Neural crest cell (in vitro differentiated cells): ENCODE measurements around the gene CIAO2B. TPM values are rescaled to one million over a fixed set of nuclear protein-coding genes. Genes with fewer than 3 reads are reported as not detected.

ENCODE experiments used
- DNase-seq: peaks from one replicate; pipeline ENCODE4 v3.0.0; 2021; ENCODE audit warnings: low read depth, mixed read lengths, low spot score
- H3K27ac Mint-ChIP-seq: one replicate; pipeline ENCODE4 v1.8.0; 2021; ENCODE audit warnings: mild to moderate bottlenecking, mixed read lengths; ENCODE audit not compliant: unreplicated experiment
- H3K27me3 Mint-ChIP-seq: 2 replicates; pipeline ENCODE4 v1.8.0; 2021; ENCODE audit warnings: low read depth, mild to moderate bottlenecking, mixed read lengths
- H3K36me3 Mint-ChIP-seq: 2 replicates; pipeline ENCODE4 v1.8.0; 2021; ENCODE audit warnings: low read depth, mild to moderate bottlenecking, mixed read lengths
- H3K4me1 Mint-ChIP-seq: 2 replicates; pipeline ENCODE4 v1.8.0; 2021; ENCODE audit warnings: mixed read lengths
- H3K4me3 Mint-ChIP-seq: one replicate; pipeline ENCODE4 v1.8.0; 2021; ENCODE audit warnings: mild to moderate bottlenecking, mixed read lengths
- H3K9me3 Mint-ChIP-seq: 2 replicates; pipeline ENCODE4 v1.8.0; 2021; ENCODE audit warnings: mixed read lengths
- total RNA-seq: library from RNA; stranded (reverse); gene quantifications from 2 replicates; pipeline ENCODE4 v1.2.1, GENCODE V29; 2021
- TF ChIP-seq, protein P1 (sequence below): fragments of 200-600 bp; sonication (generic); conservative IDR thresholded peaks from 2 replicates; pipeline ENCODE4 v1.5.0; 2021; ENCODE audit warnings: antibody characterized with exemption, mild to moderate bottlenecking

CIAO2B gene
- total RNA-seq, 1 donor from 2014 or later = 73.8 TPM

GRCh38 chr16:66923866-66924265 is 10.3 kb downstream of the CIAO2B start:
- peaks cover 7% of the 10 kb centered on the region for H3K4me1 Mint-ChIP-seq
- H3K36me3 Mint-ChIP-seq = no peaks in the 10 kb centered on the region
- no peak overlapping the region for H3K4me3 Mint-ChIP-seq
- H3K27ac Mint-ChIP-seq = no peak overlapping the region
- TF ChIP-seq, protein P1, sequence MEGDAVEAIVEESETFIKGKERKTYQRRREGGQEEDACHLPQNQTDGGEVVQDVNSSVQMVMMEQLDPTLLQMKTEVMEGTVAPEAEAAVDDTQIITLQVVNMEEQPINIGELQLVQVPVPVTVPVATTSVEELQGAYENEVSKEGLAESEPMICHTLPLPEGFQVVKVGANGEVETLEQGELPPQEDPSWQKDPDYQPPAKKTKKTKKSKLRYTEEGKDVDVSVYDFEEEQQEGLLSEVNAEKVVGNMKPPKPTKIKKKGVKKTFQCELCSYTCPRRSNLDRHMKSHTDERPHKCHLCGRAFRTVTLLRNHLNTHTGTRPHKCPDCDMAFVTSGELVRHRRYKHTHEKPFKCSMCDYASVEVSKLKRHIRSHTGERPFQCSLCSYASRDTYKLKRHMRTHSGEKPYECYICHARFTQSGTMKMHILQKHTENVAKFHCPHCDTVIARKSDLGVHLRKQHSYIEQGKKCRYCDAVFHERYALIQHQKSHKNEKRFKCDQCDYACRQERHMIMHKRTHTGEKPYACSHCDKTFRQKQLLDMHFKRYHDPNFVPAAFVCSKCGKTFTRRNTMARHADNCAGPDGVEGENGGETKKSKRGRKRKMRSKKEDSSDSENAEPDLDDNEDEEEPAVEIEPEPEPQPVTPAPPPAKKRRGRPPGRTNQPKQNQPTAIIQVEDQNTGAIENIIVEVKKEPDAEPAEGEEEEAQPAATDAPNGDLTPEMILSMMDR = no peak
- no peak for DNase-seq
- H3K27me3 Mint-ChIP-seq = peaks cover 75% of the 10 kb centered on the region
- no peaks in the 10 kb centered on the region for H3K9me3 Mint-ChIP-seq

DNA sequence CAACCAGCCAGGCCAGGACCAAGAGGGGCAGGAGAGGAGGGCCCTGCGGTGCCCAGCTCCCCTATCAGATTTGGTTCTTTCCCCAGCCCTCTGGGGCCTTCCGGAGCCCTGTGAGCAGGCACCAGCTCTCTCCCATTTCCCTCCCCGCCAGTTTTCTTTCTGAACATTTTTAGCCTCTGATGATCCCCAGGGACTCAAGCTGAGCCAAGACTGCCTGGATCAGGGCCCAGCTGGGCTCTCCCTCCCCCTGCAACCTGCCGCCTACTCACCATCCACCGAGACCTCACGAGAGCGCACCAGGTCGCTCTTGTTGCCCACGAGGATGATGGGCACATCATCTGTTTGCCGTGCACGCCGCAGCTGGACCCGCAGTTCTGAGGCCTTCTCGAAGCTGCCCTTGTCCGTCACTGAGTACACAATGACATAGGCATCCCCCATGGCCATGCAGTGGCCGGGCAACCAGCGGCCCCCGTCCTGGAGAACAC is 10.9 kb downstream of the CIAO2B start:
- H3K4me1 Mint-ChIP-seq = peaks cover 7% of the 10 kb centered on the region
- no peak for DNase-seq

DNA sequence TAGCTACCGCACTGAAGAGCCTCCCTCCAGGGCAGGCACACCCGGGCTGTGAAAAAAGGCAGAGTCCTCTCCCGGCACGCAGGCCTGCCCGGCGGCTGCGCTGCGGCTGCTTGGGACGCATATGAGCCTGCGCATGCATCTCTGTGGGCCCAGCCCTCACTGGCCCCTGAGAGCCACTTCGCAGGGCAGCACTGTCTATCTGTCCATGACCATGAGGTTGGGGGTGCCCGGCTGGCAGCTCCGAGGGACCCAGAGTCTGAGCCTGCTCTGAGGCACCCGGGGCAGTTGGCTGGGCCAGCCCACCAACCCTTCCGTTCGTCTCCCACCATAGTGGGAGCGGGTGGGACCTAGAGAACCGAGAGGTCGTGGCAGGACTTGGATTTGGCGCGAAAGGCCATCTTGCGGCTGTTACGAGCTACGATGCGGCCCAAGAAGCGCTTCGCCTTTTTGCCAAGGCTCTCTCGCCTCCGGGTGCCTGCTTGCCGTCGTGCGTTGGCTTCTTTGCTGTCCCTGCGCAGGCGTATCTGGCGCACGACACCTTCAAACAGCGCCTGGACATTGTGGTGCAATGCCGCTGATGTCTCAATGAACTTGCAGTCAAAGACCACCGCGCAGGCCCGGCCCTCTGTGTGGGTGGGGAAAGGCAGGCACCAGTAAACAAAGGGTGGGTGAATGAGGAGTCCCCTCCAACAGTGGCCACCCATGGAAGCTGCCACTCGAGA is 12.3 kb downstream of the CIAO2B start:
- Mint-ChIP-seq H3K36me3 (no peaks in the 10 kb centered on the region), H3K9me3 (no peaks in the 10 kb centered on the region), H3K27me3 (peaks cover 59% of the 10 kb centered on the region), H3K4me1 (peaks cover 7% of the 10 kb centered on the region), H3K27ac (no peak overlapping the region), H3K4me3 (no peak overlapping the region)
- no peak for DNase-seq
- TF ChIP-seq, protein P1 = no peak

More for the DNA sequence above, 10.9 kb downstream of the CIAO2B start:
- H3K27me3 Mint-ChIP-seq = peaks cover 70% of the 10 kb centered on the region
- H3K9me3 Mint-ChIP-seq = no peaks in the 10 kb centered on the region
- H3K27ac Mint-ChIP-seq = peak overlapping the region; percentile 19
- no peaks in the 10 kb centered on the region for H3K36me3 Mint-ChIP-seq
- no peak overlapping the region for H3K4me3 Mint-ChIP-seq
- TF ChIP-seq, protein P1 = no peak

- DNase-seq = no peak
- H3K27me3 Mint-ChIP-seq = peaks cover 51% of the 10 kb centered on the region
- H3K36me3 Mint-ChIP-seq = no peaks in the 10 kb centered on the region
- H3K4me1 Mint-ChIP-seq = peaks cover 7% of the 10 kb centered on the region
- no peak overlapping the region for H3K27ac Mint-ChIP-seq
- H3K4me3 Mint-ChIP-seq = peak overlapping the region; percentile 18
- H3K9me3 Mint-ChIP-seq = no peaks in the 10 kb centered on the region
- TF ChIP-seq, protein P1 = no peak
Observed at GRCh38 chr16:66920924-66921680, 13.1 kb downstream of the CIAO2B start.

GRCh38 chr16:66920299-66920590 is 14.0 kb downstream of the CIAO2B start:
- no peaks in the 10 kb centered on the region for H3K9me3 Mint-ChIP-seq
- TF ChIP-seq, protein P1 = no peak
- peaks cover 43% of the 10 kb centered on the region for H3K27me3 Mint-ChIP-seq
- DNase-seq = no peak
- peaks cover under 1% of the 10 kb centered on the region for H3K4me1 Mint-ChIP-seq
- no peaks in the 10 kb centered on the region for H3K36me3 Mint-ChIP-seq
- H3K27ac Mint-ChIP-seq = no peak overlapping the region
- no peak overlapping the region for H3K4me3 Mint-ChIP-seq
